Fibroblast of the conjunctiva (primary cell): ENCODE results near the gene ADAMTS17.

Experiments used
- DNase-seq: peaks from one replicate; pipeline ENCODE4 v3.0.0-alpha.2; 2010; ENCODE audit warnings: low read depth

ADAMTS17 gene

DNA sequence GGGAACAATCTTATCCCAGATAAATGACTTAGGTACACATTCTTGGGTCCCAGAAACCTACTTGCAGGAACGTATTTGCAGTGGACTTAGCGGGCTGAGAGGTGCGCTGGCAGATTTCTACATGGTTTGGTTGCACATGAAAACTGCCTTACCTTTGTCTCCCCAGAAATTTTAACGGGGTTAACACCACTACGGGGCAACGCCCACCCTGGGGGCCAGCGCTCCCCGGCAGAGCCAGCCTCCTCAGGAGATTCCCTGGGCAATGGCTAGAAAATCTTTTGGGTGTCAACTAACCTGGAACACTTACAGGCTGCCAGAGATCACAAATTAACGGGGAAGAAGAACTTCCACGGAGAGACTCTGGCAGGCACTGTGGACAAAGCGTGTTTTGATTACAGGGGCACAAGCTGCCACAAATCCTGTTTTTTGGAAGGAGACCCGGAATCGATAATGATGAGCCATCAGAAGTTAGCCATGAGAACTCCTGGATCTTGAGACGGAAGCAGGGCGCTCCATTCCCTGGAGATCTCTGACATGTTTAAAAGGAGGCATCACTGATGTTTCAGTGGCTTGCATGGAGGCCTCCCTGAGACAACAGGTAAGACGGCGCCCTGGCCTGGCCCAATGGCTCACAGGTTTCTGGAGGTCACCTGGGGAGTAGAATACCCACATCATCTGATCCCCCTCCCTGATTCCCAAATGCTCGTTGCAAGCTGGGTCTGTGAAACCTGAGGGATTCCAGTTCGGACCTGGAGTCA is 288.9 kb downstream of the ADAMTS17 start:
- DNase-seq, result no peak

DNA sequence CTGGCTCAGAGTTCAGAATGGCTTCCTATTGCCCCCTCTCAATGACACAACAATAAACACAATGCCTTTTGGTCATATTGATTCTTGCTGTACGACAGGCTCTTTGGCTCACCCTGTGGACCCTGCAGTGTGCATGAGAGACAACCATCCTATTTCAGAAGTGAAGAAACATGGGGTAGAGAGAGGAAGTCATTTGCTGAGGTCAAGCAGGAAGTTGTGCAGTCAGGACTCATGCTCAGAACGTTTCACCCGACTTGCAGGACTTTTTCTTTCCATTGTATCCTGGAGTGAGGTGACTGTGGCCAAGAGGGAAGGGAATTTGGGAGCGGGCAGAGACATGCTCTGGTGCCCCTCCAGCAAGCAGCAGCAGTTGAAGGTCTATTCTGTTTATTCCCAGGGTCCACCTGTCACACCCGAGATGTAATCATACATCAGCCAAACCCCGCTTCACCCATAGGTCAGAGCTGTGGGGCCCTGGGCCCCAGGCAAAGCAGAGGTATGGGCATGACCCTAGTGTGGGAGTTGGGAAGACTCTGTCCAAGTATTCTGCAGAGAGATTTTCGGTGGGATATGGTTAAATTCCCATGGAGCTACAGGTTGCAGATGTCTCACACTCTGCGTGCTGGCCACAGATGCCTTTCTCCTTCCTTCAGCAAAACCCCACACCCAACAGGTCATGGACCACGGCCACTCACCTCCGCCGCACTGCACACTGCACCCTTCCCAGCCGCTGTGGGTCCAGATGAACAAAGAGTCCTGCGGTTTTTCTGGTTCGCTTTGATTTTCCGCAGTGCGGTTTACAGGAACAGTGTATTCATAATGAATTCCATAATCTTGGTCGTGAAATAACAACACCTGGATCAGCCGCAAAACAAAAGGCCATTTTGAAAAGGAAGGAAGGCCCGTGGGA is 290.6 kb downstream of the ADAMTS17 start:
- no peak for DNase-seq

DNA sequence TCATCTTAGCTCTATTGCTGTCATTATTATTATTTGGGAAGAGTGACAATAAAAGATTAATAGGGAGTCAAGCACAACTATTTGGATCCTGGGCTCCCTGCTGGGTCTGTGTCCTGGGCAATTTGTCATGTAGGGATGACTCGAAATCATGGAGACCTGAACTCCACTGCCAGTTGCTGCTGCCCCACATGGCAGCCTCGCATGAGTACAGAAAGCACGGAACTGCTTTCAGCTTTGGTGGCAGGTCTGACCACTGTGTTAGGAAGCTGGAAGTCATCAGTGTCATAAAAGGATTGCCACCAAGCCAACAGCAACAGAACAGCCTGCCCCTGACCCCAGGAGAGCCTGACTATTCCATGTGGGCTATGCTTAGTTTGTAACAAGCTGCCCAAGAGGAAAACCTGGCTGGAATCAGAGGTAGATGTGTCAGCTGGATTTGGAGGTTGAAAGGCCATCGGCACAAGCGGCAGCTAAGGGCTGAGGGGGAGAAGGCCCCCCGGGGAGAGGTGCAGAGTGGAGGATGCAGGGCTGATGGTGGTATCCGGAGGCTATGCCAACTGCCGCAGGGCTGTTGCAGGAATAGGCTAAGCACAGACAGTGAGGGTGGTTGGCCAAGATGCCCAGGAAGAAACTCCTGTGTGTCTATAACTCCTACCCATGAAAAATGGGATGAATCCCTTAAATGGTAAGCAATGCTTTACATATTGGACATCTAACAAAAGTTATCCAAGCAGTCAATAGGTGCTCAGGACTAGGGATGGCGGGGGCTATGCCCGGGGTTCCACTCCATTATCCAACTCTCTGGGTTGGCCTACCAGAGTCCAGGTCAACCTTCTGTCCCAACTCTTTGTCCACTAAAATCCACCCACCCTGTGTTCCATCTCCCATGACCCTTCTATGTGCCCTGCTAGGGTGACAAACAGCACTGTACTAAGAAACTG is 291.6 kb downstream of the ADAMTS17 start:
- DNase-seq, result no peak

DNA sequence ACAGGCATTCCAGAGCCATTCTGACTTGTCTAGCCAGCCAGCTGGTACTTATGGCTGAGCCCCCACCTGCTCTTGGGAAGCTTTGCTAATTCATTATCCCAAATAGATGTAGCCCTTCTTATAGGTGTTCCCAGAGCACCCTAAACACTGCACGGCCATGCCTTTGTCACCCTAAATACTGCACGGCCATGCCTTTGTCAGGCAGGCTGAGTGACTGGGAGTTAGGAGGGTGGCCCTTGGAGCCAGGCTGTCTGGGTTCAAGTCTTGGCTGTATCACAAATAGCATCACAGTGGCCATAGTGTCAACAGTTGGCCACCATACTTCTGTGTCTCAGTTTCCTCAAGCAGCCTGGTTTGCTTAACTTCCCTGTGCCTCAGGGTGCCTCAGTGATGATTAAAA is 292.3 kb downstream of the ADAMTS17 start:
- no peak for DNase-seq

DNA sequence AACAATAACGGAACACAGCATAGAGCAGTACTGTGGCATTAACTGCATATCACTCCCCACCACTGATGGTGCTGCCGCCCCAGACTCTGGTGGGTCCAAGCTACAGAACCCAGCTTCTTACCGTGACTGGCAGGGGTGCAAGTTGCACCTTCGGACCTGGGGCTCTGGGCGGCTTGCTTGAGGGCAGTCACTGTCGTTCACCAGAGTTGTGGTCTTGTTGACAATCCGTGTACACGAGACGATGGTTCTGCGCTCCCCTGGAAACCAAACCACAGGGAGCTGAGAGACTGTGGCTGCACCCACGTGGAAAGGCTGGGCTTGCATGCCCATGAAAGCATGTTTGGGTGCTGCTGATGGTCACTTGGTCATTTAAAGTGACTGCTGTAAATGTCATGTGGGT is 293.0 kb downstream of the ADAMTS17 start:
- DNase-seq, result no peak

DNA sequence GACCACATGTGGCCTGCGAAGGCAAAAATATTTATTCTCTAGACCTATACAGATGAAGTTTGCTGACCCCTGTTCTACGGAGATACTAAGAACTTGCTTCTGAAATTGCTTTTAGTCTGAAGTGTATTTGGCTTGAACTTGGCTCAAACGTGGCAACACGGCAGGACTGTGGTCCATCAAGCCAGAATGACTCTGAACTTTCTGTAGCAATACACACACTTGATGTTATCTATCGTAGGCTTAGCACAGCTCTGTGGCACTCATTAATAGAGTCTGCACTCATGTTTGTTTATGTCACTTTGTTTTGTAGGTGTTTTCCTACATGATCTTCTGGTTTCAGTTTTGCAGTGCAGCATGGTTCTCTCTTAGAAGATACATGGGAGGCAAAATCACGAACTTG is 298.1 kb downstream of the ADAMTS17 start:
- DNase-seq, result no peak

DNA sequence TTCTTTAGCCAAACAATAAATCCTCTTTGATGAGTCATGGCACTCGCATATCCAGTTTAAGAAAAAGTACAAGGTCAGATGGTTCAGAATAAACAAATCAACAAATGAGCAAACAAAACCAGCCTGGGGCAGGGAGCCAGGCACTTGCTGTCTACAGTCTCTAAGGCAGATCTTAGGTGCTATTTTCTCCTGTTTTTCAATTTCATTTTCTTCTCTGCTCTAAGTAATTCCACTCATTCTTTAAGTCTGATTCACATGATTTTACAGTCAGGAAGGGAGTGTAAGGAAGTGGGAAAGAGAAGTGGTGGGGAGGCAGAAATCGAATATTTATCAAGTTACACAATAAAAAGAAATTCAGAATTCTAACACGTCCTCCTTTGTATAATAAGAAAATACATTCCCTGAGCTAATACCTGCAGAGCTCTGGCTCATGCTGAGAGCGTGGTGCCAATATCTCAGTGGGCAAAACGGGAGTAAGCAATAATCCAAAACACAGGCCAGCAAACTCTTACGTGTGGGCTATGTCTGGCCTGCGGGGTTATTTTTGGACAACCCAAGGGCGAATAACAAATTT is 298.6 kb downstream of the ADAMTS17 start:
- no peak for DNase-seq

DNA sequence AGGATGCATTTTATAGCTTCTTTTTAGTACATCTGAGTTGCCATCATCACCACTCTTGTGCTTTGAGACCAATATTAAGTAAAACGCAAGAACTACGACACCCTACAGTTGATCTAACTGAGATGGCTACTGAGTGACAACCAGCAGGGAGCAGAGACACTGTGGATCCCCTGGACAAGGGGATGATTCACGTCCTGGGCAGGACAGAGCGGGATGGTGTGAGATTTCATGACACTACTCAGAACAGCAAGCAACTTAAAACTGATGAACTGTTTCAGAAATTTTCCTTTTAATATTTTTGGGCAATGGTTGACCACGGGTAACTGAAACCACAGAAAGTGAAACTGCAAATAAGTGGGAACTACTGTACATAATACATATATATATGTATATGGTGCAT is 299.2 kb downstream of the ADAMTS17 start:
- no peak for DNase-seq

DNA sequence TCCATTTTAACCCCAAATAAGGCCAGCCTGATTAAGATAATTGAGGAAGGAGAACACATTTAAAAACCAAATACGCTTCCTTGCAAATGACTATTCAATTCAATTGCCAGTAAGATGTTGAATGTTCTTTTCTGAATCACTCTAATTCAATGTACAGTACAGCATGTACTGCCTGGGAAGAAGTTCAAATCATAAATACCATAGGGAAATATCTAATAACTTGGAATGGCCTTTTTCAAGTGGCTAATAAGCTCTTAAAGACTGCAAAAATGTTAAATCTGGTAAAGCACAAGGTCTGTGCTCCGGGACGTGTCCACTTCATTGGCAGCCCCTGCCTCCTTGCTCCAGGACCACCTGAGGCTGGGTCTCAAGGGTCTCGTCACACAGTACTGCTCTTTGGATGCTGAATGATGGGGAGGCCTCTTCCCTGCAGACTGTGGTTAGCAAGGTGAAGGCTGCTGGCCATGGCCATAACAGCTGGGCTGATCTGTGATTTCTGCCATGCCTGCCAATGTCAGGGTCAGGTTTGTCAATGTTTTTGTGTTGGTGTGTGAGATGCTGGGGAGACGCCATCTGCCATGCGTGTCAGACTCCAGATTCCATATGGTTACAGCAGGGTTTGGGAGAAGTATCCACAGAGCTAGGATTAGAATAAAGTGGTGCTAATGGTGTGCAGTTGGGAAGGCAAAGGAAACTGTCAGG is 300.5 kb downstream of the ADAMTS17 start:
- DNase-seq, result no peak

DNA sequence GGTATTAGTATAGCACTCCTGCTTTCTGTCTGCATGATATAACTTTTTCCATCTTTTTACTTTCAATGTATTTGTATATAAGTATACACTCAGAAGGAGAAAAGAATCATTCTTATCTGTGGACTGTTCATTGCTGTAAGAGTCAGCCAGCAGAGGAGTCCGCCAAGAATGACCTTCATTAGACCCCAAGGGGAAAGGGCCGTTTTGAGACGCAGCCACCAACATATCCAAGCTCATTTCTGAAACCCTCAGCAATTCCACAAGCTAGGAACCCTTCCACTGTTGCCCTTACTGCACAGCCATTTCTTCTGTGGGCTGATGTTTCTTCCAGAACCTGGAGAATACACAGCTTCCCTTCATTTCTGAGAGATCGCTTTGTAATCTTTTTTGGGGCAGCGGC is 301.8 kb downstream of the ADAMTS17 start:
- DNase-seq, result no peak

DNA sequence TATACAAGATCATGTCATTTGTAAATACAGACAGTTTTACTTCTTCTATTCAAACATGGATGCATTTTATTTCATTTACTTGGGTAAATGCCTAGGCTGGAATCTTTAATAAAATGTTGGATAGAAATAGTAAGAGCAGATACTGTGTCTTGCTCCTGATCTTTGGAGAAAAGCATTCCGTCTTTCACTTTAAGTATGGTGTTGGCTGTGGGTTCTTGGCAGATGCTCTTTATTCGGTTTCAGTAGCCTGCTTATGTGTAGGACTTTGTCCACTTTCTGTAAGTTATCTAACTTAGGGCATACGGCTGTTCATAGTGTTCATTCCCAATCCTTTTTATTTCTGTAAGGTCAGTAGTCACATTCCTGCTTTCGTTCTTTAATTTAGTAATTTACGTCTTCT is 303.0 kb downstream of the ADAMTS17 start:
- DNase-seq, result no peak

DNA sequence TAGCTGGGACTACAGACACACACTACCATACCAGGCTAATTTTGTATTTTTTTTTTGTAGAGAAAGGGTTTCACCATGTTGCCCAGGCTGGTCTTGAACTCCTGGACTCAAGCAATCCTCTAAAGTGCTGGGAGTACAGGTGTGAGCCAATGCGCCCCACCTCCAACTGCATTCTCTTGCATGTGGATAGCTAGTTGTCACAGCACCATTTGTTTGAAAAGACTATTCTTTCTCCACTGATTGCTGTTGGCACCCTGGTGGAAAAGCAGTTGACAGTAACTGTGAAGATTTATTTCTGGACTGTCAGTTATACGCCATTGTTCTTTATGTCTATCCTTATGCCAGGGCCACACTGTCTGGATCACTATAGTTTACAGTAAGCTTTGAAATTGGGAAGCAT is 303.9 kb downstream of the ADAMTS17 start:
- no peak for DNase-seq

DNA sequence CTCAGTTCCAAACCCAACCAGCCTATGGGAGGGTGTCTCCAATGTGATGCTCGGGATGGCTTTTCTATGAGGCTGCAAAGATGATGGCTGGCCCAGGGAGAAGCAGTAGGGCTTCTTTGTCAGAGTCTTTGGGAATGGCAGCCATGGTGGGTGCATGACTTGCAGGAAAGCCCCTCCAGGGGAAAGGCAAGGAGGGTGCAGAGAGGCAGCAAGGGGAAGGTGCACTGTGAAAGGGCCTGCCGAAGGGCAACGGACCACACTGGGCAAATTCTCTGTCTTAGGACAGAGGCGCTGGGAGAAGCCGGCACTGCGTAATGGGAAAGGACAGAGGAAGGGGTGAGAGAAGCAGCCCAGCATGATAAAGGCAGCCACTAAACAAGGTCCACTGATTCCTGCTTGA is 305.8 kb downstream of the ADAMTS17 start:
- DNase-seq, result no peak

DNA sequence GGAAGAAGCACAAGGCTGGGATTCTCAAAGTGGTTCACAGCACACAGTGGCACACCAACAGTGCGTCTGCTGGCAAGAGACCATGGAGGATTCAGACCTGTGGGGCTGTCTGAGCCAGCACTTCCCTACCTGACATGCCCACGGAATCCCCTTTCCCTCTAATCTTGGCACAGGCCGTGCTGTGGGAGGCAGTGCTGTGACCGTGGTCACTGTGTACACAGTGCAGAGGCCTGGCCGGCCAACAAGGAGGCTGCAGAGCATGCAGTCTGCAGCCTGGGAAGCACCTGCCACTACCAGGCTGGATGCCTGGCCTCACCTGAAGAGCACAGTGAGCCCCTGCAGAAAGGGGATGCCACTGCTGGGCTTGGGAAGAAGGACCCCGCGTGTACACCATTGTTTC is 307.6 kb downstream of the ADAMTS17 start:
- DNase-seq, result no peak

DNA sequence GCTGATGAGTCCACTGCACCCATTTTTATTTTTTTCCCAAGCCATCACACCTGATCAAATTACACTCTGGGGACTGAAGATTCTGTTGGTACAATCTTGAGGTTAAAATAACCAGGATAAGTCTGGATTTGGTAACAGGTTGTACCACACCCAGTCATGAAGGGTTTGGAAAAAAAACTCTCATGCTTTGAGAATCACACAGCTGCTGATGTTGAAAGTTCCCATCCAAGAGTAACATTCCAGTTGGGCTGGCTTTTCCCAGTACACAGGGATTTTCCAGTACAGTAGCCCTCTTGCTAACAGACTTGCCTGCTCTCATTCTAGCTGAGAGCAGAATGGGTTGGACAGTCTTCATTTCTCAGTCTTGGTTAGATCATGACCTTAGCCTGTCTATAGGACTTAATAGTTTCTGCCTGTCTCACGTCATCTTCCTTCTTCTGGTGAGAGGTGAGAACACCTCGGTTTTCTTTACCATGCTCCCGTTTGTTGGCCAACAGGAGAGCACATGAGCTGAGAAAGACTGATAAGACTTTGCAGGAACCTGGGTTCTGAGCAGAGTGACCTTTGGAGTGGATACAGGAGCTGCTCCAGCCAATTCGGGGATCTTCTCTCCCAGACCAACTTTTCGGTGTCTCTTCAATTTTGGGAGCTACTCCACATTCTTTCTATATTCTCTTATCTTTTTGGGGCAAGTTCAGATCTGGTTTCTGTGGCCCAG is 308.5 kb downstream of the ADAMTS17 start:
- DNase-seq, result no peak

DNA sequence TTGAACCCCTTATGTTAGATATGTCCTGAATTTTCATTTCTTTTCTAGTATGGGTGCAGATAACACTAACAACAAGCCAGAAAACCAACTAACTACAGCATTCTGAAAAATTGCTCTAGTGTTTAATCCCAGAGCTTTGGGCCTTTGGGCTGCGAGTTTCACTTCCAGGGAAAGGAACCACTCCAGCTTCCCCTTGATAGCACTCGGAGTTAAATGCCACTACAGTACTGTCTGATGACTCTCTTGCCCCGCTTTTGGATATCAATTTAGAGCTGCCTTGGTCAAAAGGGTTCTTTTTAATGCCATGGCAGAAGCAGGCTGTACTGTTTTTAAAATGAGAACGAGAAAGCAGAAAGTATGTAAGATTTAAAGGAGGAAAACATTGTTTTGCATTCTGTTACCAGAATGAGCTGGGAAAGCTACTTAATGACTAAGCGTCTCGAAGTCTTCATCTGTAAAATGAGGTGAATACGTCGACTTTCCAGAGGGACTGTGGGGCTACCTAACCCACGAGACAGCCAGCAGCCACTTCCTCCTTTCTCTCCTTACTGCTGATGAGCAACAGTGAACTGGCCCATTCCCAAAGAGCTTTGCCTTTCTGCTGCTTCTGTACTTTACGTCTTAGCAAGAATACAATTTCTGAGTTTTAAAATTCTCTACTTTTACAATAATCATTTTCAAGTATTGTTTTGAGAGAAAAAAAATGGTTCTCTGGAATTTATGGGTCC is 309.3 kb downstream of the ADAMTS17 start:
- no peak for DNase-seq

DNA sequence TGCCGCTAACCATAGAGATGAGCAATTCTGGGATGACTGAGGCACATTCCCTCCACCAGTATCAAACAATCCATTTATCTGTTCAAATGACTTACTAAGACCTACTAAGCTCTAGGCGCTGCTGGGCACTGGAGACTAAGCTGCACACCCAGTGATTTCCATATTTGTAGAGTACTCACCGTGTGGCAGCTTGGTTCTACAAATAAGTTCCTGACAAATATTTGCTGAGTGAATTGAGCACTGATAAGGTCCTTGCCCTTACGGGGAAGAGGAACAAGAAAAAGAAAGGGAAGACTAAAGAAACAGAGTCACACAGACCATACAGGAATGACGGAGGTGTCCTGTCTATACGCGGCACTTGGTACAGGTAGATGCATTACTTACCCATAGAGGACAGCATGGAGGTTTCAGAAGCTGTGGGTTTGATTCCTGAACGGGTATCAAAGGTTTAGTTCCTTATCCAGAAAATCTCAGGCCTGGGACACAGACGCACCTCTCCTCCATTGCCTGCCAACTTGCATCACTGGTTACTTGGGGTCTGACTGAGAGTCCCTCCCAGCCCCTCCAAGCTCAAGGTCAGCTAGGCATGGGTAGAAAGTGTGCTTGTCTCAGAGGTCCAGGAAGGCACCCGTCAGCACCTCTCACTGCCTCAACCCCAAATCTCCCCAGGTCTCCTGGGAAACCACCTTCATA is 310.0 kb downstream of the ADAMTS17 start:
- DNase-seq, result no peak

DNA sequence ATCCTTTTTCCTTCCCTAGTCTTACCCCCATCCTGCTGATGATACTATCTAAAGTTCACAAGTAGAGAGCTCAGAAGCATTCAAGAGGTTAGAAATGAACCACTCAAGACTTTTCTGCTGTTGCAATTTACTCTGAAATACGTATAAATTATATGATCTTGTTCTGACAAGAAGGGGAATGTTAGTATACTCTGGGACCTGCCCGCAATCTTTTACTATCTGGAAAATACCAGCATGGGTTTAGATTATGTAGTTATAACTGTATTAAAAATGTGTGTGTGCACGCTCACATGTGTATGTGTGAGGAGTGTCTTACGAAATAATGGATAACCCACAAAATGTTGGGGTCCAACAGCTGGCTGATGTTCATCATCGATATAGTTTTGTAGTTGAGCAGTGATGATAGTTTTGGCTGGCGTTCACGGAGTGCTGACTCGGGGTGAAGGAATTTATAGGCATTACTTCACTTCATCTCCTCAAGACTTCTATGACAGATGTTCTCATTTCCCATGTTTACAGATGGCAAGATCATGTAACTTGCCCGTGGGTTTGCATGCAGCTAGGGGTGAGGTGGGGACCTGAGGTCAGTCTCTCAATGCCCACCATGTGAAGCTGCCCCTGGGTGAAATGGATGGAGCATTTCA is 311.1 kb downstream of the ADAMTS17 start:
- no peak for DNase-seq
